Activated CD4-positive, alpha-beta T cell treated with anti-CD3 and anti-CD28 coated beads, Interleukin-2, Interleukin-6, amounts not matched to agents 100 ng/mL and 50 ng/mL, durations not matched to agents 16 hours and 8 hours (primary cell): ENCODE measurements around the gene FTO.

Source experiments
- DNase-seq: peaks from one replicate; pipeline ENCODE4 v3.0.0-alpha.2; 2020

The FTO gene

GRCh38 chr16:53756275-53756996 is 52.5 kb downstream of the FTO start:
- DNase-seq = no peak

GRCh38 chr16:53757971-53758609 is 54.1 kb downstream of the FTO start:
- DNase-seq = no peak

DNA sequence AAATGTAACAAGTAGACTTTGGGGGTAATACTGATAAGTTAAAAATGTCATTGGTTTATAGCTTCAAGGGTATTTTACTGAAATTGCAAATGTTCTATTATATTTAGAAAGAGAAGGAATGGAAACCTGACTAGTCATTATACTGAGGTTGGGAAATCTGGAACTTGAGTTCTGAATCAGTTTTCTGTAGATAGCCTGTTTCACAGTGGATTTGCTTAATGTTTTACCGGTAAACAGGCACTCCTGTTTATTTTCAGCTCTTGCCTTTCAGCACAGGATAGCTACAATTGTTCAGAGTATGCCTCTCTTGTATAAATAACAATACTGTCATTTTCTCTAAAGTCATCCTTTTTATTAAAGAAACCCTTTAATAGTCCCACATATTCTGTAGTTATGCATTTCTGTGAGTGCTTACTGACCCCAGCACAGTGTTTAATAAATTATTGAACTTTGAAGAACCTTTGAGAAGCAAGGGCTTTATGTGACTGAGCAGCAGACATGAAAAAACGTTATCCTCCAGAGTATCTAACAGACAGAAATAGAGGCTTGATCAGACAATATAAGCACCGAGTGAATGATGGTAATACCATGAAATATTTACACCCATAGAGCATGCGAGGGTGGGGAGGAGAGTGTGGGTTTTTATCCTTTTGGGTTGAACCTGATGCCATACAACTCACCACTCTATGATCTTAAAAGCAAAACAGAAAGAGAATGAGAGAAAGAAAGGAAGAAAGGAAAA is 58.2 kb downstream of the FTO start:
- DNase-seq = no peak

GRCh38 chr16:53766304-53767016 is 62.5 kb downstream of the FTO start:
- DNase-seq = no peak

GRCh38 chr16:53768167-53768566 is 64.2 kb downstream of the FTO start:
- DNase-seq = no peak

- peak; percentile 59 for DNase-seq
Observed at GRCh38 chr16:53768593-53768992, 64.6 kb downstream of the FTO start.

GRCh38 chr16:53769185-53769584 is 65.2 kb downstream of the FTO start:
- DNase-seq = no peak

- no peak for DNase-seq
Observed at GRCh38 chr16:53769787-53770186, 65.8 kb downstream of the FTO start.

DNA sequence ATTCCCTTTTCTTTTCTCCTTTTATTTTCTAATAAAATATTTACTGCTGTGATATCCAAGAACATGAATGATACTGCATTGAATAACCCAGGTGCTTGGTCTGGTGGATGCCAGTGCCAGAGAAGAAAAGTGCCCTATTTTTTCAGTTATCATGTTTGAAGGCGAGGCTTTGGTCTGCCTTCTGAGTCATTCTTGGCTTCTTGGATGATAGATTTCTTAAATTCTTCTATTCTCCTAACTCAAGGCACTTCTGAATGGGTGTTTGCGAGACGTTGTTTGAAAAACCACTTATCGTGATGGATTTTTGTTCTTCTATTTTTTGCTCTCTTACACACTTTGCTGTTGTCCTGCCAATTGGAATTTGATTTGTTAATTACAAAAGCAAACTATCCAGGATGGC is 66.7 kb downstream of the FTO start:
- no peak for DNase-seq

GRCh38 chr16:53771655-53772497 is 67.9 kb downstream of the FTO start:
- no peak for DNase-seq

GRCh38 chr16:53773150-53773846 is 69.3 kb downstream of the FTO start:
- DNase-seq = peak; percentile 15

DNA sequence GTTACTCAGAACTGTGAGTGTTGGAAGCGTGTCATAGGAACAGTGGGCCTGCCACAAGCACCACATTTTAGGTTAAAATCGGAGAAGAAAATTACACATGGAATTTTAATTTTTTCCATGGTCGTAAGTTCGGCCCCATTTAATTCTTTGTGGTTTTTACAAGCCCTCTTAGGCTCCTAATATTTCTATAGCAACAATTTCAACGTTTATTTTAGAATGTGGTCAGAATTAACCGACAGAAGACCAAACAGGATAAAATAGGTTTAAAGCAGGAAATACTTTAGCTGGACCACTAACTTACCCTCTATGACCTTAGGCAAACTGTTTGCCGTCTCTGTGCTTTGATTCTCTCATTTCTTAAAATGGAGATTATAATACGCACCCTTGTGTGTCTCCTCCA is 69.9 kb downstream of the FTO start:
- no peak for DNase-seq

- no peak for DNase-seq
Observed at GRCh38 chr16:53775106-53775820, 71.3 kb downstream of the FTO start.

DNA sequence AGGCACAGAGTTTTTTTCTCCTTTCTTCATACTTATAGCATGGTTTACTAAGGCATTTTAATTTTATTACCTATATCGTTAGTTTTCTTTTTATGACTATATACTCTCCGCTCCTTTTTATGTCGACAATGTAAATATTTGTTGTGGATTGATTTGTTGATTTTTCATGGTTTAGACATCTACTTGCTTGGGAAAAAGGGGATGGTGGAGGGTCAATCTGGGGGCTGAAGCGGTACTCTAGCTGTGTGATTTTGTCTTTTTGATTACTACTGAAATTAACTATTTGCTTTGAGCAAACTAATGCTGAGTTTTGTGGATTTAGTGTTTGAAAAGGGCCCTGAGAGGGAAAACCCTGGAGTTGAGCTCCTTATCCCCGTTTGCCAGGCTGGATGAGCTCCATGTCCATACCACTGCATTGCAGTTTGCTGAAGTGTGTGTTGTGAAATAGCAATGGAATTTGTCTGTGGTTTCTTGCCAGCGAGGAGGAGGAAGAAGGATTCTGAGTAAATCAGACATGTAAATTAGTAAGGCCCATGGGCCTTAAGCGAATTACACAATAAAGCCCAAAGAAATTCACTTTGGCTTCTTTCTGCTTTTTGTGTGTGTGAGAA is 72.0 kb downstream of the FTO start:
- DNase-seq = no peak

DNA sequence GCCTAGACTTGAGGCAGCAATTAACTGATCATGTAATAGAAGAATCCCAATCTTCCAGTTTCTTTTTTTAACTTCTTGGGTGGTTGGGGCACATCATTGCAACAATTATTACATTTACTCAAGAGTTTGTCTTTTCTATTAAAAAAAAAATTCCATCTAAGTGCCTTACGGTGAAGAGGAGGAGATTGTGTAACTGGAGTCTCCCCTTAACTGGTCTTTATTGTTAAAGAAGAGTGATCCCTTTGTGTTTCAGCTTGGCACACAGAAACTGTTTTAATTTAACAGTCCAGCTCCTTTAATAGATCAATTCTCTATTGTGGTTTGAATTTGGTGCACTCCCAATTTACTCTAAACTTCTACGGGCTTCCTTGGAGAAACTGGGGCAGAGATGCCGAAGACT is 75.2 kb downstream of the FTO start:
- no peak for DNase-seq

DNA sequence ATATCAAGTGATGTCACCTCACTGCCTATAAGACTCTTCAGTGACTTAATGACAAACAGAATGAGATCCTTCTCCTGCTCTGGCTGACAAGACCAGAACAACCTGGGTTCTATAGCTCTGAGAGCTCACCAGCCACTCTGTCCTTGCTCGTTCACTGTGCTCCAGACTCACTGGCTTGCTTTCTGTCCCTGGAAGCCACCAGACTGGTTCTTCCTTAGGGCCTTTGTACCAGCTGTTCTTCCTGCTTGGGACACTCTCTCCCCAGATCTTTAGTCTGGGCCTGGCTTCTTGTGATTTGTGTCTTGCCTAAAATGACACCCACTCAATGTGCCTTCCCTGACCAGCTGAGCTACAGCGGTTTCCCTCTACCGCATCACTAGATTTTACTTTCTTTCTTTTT is 76.1 kb downstream of the FTO start:
- DNase-seq = no peak

GRCh38 chr16:53781023-53781605 is 77.2 kb downstream of the FTO start:
- DNase-seq = no peak

- no peak for DNase-seq
Observed at GRCh38 chr16:53782148-53782547, 78.2 kb downstream of the FTO start.

- no peak for DNase-seq
Observed at GRCh38 chr16:53784291-53784690, 80.3 kb downstream of the FTO start.

DNA sequence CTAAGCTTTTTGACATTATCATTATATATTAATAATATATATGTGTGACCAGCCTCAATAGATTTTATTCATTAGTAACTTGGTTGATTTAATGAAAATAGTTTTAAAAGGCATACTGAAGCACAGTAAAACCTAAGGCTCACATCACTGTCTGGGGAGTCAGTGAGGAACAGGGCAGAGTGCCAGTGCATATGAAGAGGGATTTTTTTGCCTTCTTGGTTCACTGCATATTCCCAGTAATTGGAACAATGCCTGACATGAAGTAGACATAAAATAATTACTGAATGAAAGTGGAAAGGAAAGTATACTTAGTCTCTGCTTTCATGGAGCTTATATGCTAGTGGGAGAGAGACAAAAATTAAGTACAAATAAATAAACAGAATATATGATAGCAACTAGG is 81.1 kb downstream of the FTO start:
- no peak for DNase-seq
